Measurements from ENCODE around the gene TIMP4.

GRCh38 chr3:12155828-12156227 lies 2.9 kb downstream of the TIMP4 start:
- no peak for TF ChIP-seq CTCF (IDR thresholded peaks at IDR 0.05)
- TF ChIP-seq POLR2A (IDR thresholded peaks at IDR 0.05), result no peak

Measured in testis (tissue), 2 donors.